GM21619 (cell line): ENCODE data around the gene ZNF474.
"Not testable (repeated sequence)": the region's sequence is repeated elsewhere in the genome, so short reads cannot be mapped to it uniquely, and the experiment has no call there.

Experiments used
- ATAC-seq: cut with Tn5 transposase; IDR thresholded peaks from one replicate; pipeline ENCODE4 v1.9.1; 2021; ENCODE audit not compliant: unreplicated experiment

The ZNF474 gene

DNA sequence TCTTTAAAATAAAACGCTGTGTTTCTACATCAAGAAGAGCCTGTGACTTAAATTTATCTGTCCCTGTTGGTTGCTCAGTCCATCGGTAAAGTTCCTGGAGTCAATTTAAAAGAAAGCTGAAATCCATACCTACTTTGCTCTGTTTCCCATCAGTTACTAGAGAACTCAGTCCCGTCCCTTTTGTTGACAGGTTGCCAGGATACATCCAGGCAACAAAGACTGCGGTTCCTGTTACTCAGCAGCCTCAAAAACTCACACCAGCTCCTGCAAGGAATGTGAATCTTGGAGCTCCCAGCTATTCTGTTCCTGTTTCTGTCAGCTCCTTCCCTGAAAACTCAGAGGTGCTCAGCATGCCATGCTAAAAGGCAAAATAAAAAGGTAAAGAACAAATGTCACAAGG is at the start of gene ZNF474:
TSS of gene ZNF474 (plus strand) at position 241 of the 400 bp plus-strand sequence. CDS start 22,445 bp downstream, outside the sequence.
- ATAC-seq, result no peak

DNA sequence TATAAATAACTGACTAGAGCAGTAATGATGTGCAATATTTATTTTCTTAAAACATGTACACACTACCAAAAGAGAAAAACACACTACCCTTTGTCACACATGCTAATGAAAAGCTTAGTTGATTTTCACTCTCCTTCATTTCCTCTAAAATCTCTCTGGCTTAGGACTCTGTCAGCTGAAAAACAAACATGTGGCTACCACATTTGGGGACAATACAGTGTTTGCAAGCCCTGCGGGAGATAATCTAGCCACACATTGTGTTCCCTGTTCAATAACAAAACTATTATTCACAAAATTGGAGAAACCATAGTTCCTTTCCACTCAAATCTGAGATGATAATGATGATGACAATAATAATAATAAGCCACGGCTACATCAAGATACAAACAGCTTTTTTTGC is 47.8 kb upstream of the ZNF474 start:
- no peak for ATAC-seq

GRCh38 chr5:122083535-122083934 is 45.8 kb upstream of the ZNF474 start:
- ATAC-seq, result no peak

- ATAC-seq, result no peak
These were observed 44.3 kb upstream of the ZNF474 start for GRCh38 chr5:122085041-122085440.

GRCh38 chr5:122089096-122090013 is 40.0 kb upstream of the ZNF474 start:
- no peak for ATAC-seq

DNA sequence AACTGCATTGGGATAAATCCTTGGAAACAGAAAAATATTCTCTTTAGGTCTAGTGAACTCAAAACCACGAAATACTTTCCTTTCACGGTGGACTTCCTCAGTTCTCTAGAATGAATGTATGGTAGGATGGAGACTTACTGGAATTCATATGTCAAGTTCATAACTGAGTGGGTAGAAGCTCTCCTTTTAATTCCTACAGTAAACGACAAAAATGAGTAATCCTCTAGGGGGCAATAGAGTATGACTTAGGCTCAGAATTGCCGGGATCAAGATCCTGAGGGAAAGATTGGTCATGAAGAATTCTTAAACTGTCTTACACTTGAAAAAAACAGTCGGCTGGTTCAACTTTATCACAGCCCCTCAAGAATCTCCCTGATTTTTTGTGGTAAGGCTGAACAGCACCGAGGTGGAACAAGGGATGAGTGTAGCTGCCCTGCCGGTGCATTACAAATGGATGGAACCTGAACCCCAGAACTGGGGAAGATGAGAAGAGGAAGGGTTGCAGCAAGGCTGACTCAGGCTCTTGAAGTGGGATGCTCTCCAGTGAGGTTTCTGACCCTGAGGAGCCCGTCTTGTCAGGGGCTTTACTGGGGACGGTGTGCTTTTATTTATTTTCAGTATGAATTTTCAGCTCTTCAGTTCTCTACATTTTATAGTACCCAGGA is 37.3 kb upstream of the ZNF474 start:
- no peak for ATAC-seq

DNA sequence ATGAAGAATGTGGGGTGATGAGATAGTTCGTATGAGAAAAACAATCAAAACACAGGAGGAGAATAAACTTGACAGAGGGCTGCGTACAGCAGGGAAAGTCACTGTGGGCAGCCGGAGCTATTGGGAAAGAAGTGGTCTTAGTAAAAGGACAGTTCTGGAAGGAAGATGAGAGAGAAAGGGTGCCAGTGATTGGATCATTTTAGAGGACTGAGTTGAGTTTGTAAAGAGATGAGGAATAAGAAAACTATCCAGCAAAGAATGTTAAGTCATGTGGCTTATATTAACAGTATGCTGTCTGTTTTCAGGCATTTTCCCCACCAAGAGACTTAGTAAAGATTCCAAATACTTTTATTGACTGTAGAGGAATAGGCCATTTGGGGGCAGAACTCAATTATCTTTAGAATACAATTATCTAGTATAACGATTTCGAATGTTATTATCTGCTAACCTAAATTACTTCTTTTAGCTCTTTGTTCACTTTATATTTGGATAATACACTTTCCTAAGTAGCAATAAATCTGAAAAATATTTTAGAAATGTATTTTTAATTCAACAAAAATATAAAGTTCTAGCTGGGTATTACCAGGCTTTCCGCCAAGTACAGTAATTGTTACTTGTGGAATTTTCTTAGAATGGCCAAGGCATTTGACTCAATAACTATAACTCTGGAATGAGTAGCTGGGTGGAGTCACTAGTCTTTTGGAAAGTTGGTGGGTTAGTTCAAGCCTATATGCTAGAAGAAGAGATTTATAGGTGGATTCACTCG is 35.7 kb upstream of the ZNF474 start:
- no peak for ATAC-seq

DNA sequence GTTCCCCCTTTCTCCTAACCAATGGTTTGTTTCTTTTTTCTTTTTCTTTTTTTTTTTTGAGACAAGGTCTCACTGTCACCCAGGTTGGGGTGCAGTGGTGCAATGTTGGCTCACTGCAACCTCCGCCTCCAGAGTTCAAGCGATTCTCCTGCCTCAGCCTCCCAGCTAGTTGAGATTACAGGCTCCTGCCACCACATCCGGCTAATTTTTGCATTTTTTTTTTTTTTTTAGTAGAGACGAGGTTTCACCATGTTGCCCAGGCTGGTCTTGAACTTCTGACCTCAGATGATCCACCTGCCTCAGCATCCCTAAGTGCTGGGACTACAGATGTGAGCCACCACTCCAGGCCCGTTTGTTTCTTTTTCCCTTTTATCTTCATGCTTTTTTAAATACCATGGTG is 35.1 kb upstream of the ZNF474 start:
- ATAC-seq, result not testable (repeated sequence)

DNA sequence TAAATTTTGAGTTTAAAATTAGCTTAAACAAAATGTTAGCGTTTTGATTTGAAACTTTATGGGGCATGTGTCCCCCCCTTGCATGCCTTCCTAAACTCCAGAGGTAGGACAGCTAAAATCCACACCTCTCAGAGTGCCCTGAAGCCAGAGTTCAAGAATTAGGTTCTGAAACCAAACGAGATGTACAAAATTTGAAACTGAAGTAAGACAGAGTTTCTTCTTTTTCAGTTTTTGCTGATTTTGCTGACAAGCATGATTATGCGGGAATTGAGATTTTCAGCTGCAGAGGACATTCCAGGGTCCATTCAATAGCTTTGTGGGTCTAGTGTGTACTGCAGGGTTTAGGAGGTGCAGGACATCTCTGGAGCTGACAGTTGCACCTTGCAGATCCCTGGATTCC is 34.2 kb upstream of the ZNF474 start:
- no peak for ATAC-seq

- no peak for ATAC-seq
These were observed 32.0 kb upstream of the ZNF474 start for GRCh38 chr5:122097391-122097790.

DNA sequence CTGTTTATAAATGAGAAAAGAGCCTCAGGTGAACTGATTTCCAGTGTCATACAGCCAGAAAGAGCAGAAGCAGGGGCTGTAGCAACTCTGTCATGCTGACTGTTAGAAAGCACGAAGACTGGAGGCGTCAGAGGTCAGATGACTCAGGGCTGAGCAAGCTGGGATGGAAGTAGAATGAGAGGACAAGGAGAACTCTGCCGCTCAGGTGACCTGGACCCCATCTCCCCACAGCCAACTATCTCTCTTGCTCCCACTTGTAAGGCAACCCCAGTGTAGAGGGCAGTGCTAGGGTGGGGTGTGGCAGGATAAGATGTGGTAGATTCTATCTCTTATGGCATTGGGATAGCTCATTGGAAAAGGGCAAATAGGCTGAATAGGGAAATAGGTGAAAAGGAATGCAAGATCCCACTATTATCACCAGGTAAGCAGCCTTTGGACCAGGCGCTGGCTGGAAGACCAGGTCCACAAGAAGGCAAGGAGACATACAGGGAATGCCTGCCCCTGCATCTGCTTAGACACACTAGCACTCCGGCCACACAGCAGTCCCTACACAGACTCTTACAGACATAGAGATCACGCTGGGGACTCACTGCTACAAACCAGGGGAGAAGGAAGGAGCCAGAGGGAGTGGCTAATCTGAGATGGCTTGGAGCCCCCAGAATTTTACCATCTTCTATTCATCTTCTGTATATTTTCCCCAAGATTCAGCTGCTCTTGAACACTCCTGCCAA is 30.1 kb upstream of the ZNF474 start:
- ATAC-seq, result no peak

GRCh38 chr5:122101636-122102285 is 27.6 kb upstream of the ZNF474 start:
- ATAC-seq, result peak; percentile 59

DNA sequence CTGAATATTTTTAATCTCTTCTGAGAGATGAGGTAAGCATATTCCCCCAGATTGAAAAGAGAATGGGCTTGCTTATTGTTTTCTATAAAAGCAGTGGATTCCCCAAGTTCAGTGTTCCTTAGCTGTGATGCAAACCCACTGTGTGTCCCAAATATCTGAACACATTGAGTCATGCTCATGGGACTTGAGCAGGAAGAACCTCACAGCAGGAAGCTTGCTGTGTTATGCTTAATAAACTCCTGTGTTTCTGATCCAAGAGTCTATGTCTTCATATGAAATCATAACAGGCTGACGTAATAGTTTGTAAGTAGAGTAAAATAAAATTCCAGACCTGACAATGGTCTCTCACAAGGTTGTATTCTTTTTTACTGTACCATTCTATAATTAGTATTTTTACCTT is 26.5 kb upstream of the ZNF474 start:
- no peak for ATAC-seq

DNA sequence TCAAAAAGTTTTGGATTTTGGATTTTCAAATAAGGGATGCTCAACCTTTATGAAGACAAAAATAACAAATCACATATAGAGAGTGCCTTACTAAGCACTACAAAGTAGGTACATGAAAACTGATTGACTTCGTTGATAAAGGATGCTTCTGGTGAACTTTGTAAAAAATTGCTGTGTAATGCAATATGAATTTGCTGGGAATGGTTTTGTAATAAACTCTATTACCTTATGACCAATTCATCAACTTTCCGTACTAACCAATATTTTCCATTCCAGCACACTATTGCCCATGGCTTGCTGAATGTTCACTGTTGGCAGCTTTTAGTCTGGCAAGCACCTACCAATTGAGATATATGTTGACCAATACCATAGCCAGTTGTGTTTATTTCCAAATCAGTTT is 23.4 kb upstream of the ZNF474 start:
- no peak for ATAC-seq

DNA sequence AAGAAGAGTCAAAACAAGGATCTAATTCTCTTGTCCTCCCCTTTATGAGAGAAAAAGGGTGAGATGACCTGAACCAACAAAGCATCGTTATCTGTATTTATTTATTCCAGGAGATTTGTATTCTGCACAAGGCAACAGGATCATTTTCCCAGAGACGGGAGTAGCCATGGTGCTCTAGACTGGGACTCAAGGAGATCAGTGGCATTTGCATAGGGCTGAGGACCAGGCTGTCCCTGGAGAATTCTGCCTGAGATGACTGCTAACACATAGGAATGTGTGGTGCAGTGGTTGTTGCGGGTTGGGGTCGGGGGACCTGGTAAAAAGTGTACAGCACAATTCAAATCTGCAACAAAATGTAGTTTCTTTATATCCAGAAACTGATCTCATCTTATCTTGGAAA is 22.3 kb upstream of the ZNF474 start:
- no peak for ATAC-seq

GRCh38 chr5:122110987-122111386 is 18.4 kb upstream of the ZNF474 start:
- ATAC-seq, result no peak

DNA sequence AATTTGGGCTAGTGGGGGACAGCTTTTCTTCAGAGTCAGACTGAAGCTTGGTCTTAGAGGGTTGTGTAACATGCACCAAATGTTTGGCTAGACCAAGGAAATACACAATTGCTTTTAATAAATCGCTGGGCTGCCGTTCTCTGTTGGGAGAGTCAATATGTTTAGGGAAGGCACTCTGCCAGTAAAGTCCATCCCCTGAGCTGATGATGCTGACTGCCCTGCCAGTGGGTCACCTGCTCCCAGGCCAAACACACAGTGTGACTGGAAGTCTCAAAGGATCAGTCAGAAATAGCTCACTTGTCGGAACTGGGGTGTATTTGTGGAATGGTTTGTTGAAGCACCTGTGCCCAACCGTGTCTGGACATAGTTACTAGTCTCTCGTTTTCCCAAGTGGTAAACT is 17.9 kb upstream of the ZNF474 start:
- no peak for ATAC-seq

- ATAC-seq, result no peak
These were observed 17.3 kb upstream of the ZNF474 start for GRCh38 chr5:122112063-122112462.

DNA sequence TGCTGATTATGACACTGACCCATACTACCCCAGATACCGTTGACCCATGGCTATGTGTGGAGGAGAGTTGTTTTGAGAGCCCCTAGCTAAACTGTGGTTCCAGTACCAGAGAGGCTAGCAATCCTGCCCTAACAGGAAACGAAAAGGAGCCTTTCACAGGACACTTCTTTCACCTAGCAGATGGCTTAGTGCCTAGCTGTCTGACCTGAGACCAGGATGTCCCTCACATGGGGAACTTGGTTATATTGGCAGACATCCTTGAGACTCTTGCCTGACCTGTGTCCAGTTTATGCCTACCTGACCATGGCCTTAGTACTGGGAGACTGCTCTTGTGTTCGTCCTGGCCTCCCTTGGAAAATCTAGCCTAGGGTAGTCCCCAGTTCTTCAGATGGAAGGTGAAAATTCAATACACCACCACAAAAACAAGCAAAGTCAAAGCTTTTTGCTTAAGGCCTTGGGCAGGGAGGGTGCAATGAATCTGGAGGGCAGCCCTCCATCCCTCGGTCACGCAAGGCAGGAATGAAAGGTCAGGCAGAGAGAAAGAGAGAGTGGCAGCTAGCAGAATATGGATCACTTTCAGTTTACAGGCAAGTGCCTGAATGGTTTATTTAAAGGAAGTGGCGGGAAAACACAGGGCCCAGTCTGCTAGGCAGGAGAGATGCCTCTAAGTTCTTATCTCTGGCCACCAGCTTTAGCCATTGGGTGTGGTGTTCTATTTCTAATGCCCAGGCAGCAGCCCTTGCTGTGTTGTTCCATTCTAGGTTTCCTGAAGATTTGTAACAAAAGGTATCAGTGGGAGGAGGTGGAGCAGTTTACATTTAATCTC is 16.4 kb upstream of the ZNF474 start:
- ATAC-seq, result no peak

DNA sequence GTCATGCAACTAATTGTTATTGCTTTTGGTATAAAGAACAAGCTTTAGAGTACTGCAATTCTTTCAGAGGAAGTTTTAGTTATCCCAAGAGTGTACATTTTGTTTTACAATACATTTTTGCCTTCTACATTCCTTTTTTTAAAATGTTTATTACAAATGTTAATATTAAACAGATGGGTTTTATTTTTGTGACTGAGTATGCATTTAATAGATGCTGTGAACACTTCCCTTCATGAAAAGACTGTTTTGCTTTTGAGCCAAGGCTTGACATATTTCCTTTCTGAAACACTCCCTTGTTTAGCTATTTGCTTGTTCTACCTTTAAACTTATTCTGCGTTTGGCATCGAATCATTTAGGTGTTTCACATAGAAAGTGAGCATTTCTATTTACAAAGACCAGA is 14.8 kb upstream of the ZNF474 start:
- ATAC-seq, result no peak
